ENCODE measurements around the gene LAPTM5. TPM values are rescaled to one million over a fixed set of nuclear protein-coding genes. Genes with fewer than 3 reads are reported as not detected.

LAPTM5 gene
- total RNA-seq, 4 donors from 2014 or later = 2.3 to 14.8 (median 10.1) TPM

DNA sequence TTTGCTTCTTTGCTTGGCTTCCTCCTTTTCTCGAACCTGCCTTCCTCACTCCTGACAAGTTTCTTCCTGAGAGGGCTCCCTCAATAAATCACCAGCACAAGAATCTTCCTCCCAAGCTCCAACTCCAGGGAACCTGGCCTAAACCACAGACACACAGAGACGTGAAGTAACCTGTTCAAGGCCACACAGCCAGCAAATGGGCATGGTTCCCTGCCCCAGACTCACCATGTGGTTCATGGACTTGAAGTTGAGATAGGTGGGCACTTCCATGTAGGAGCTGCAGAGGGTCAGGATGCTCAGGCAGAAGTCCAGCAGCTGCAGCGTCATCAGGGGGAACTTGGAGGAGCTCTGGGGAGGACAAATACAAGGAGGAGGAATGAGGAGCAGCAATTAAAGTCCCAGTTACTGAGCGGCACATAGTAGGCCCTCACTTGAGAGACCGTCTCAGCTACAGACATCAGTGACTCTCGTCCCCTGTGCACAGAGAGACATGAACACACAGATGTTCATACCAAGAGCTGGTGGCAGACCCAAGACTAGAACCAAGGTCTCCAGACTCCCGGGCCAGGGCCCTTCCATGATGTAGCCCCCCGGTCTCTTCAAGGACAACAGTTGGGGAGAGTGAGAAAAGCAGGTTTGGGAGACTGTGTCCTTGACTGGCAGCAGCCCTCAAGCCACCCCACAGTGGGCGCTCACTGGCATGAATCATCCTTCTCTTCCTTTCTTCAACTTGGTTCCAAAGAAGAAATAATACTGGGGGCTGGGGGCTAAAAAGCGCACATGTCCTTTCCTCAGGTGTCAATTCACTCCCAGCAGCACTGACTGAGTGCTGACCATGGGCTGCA lies 18.6 kb downstream of the LAPTM5 start:
- Histone ChIP-seq H3K27me3 (no peaks in the 10 kb centered on the region), H3K4me3 (no peak overlapping the region), H3K4me1 (no peaks in the 10 kb centered on the region), H3K9me3 (no peaks in the 10 kb centered on the region), H3K36me3 (no peaks in the 10 kb centered on the region), H3K27ac (no peak overlapping the region)
- TF ChIP-seq POLR2A (IDR thresholded peaks at IDR 0.05) = no peak
- TF ChIP-seq, protein P1, sequence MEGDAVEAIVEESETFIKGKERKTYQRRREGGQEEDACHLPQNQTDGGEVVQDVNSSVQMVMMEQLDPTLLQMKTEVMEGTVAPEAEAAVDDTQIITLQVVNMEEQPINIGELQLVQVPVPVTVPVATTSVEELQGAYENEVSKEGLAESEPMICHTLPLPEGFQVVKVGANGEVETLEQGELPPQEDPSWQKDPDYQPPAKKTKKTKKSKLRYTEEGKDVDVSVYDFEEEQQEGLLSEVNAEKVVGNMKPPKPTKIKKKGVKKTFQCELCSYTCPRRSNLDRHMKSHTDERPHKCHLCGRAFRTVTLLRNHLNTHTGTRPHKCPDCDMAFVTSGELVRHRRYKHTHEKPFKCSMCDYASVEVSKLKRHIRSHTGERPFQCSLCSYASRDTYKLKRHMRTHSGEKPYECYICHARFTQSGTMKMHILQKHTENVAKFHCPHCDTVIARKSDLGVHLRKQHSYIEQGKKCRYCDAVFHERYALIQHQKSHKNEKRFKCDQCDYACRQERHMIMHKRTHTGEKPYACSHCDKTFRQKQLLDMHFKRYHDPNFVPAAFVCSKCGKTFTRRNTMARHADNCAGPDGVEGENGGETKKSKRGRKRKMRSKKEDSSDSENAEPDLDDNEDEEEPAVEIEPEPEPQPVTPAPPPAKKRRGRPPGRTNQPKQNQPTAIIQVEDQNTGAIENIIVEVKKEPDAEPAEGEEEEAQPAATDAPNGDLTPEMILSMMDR (IDR thresholded peaks at IDR 0.05 in 4 of 5, conservative IDR thresholded peaks at IDR 0.05 in 1 of 5) = no peak
- in situ Hi-C loops (cut with MboI; ENCODE audit: low sequenced_read_pairs in 4 of 4) (no loop called here), intact Hi-C loops (cut with DNase I; ENCODE audit: low total_unique reads) (no loop called here)
- ATAC-seq = no peak
- no peak for DNase-seq

DNA sequence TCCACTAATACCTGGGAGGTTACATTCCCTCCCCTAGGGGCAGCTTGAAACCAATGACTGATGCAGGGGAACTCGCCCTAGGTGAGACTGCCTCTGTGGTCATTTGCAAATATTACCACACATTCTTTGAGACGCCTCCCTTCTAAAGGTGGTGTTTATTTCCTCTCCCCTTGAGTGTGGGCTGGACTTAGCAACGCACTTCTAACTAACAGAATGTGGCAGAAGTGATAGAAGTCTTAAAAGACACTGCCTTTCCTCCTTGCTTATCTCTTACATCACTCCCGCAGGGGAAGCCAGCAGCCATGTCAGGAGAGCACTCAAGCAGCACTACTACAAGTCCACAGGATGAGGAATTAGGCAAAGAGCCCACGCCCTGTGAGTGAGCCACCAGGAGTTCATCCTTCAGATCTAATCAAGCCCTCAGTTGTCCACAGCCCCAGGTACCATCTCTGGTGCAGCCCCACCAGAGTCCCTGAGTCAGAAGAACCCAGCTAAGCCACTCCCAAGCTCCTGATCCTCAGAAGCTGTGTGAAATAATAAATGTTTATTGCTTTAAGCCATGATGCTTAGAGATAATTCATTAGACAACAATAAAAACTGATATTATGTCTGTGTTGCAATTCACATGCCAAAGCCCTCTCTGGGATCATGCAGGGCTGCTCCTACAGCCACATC lies 19.4 kb downstream of the LAPTM5 start:
- intact Hi-C loops (cut with DNase I; ENCODE audit: low total_unique reads) = no loop called here
- TF ChIP-seq, protein P1 (IDR thresholded peaks at IDR 0.05 in 4 of 5, conservative IDR thresholded peaks at IDR 0.05 in 1 of 5) = no peak
- TF ChIP-seq POLR2A (IDR thresholded peaks at IDR 0.05) = no peak
- Histone ChIP-seq H3K27me3 (no peaks in the 10 kb centered on the region), H3K27ac (no peak overlapping the region), H3K4me3 (no peak overlapping the region), H3K36me3 (no peaks in the 10 kb centered on the region), H3K4me1 (no peaks in the 10 kb centered on the region), H3K9me3 (no peaks in the 10 kb centered on the region)
- in situ Hi-C loops (cut with MboI; ENCODE audit: low sequenced_read_pairs in 4 of 4) = no loop called here
- ATAC-seq (no peak), DNase-seq (no peak)

DNA sequence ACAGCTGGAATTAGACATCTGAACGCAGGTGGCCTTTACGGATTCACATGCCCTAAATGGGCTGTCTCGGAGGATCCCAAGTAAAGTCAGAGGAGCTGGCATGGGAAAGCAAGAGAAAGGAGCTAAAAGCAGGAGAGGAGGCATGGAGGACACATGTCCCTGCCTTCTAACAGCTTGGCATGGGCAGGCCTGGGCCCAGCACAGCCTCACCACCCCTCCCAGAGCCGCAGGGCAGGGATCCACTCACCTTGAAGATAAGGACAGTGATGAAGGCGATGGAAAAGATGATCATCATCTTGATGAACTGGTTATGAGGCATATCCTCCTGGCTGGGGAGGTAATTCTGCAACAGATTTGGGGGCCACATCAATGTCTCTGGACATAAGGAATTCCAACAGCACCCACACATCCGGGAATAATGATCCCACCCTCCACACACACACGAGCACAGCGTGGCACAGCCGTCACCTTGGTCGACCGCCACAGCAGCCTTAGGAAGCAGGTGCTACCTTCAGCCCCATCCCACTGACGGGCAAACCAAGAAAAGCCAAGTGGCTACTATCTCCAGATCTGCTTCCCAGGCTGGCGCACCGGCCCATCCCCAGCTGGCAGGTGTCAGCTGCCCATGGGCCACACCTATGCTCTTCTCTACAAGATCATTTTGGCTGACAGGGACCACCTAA lies 20.1 kb downstream of the LAPTM5 start:
- no peak overlapping the region for H3K27ac ChIP-seq
- no peak for TF ChIP-seq POLR2A (IDR thresholded peaks at IDR 0.05)
- TF ChIP-seq, protein P1 (IDR thresholded peaks at IDR 0.05 in 4 of 5, conservative IDR thresholded peaks at IDR 0.05 in 1 of 5) = no peak
- no peaks in the 10 kb centered on the region for H3K27me3 ChIP-seq
- no peaks in the 10 kb centered on the region for H3K36me3 ChIP-seq
- no peak overlapping the region for H3K4me3 ChIP-seq
- H3K4me1 ChIP-seq = no peaks in the 10 kb centered on the region
- DNase-seq (no peak), ATAC-seq (no peak)
- in situ Hi-C loops (cut with MboI; ENCODE audit: low sequenced_read_pairs in 4 of 4) (no loop called here), intact Hi-C loops (cut with DNase I; ENCODE audit: low total_unique reads) (no loop called here)
- no peaks in the 10 kb centered on the region for H3K9me3 ChIP-seq

DNA sequence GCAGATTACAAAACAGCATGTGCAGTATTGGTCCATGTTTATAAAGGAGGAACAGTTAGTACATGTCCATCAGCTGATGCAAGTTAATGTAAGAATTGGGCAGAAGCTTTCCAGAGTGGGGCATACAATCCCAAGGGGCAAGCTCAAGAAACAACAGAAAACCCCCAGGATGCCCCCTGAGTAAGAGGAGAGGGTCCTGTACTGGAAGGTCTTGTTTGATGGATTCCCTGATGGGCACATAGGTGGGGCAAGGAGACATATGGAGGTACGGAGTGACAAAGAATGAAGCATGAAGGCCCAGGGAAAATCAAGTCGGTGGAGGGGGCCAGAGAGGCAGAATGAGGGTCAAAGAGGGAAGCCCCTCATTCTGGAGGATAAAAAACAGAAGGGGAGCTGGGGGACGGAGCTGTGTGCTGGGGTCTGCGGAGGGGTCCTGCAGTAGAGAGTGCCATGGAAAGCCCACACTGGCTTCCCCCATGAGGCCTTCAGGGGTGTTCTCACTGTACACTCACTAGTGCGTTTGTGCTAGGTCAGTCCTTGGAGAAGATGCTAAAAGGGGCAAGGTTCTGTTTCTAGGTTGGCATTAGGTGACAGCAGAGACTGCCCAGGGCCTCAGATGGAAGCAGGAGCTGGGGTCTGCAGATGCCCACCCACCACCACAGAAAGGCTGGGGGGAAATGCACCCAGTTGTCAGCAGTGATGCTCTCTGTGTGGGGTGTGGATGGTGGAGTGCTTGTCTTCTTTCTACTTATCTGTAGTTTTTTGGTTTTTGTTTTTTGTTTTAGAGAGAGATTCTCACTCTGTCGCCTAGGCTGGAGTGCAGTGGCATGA lies 21.7 kb downstream of the LAPTM5 start:
- in situ Hi-C loops (cut with MboI; ENCODE audit: low sequenced_read_pairs in 4 of 4) = no loop called here
- intact Hi-C loops (cut with DNase I; ENCODE audit: low total_unique reads) = no loop called here
- ATAC-seq (no peak), DNase-seq (no peak)
- H3K4me1 ChIP-seq = no peaks in the 10 kb centered on the region
- H3K36me3 ChIP-seq = no peaks in the 10 kb centered on the region
- H3K9me3 ChIP-seq = no peaks in the 10 kb centered on the region
- TF ChIP-seq POLR2A (IDR thresholded peaks at IDR 0.05) = no peak
- TF ChIP-seq, protein P1 (IDR thresholded peaks at IDR 0.05 in 4 of 5, conservative IDR thresholded peaks at IDR 0.05 in 1 of 5) = no peak
- H3K27ac ChIP-seq = no peak overlapping the region
- H3K4me3 ChIP-seq = no peak overlapping the region
- no peaks in the 10 kb centered on the region for H3K27me3 ChIP-seq

Data from gastrocnemius medialis (tissue), 4 donors.